Adrenal gland (tissue), 5 donors: ENCODE data around the gene ATXN1.

ENCODE experiments used
- POLR2A ChIP-seq, 2 donors: fragments of 450-650 bp; IDR thresholded peaks; one replicate each; pipeline ENCODE4 v1.6.1; 2017; ENCODE audit warnings: antibody characterized with exemption in 2 of 2, mild to moderate bottlenecking in 2 of 2, moderate library complexity in 1 of 2
- TF ChIP-seq, protein P1 (sequence below), 6 experiments: fragments of 450-650 bp in 4 of 6; fragments of 200-600 bp in 2 of 6; sonication (generic) in 1 of 6; IDR thresholded peaks; 1 replicate in 5 of 6; 2 replicates in 1 of 6; pipeline versions ENCODE4 v1.5.1 to v1.8.0; 2016 to 2021; ENCODE audit warnings: antibody characterized with exemption in 6 of 6, mild to moderate bottlenecking in 2 of 6, moderate library complexity in 1 of 6
- donor health status: DM: no; HTN: no; CAD: no.

DNA sequence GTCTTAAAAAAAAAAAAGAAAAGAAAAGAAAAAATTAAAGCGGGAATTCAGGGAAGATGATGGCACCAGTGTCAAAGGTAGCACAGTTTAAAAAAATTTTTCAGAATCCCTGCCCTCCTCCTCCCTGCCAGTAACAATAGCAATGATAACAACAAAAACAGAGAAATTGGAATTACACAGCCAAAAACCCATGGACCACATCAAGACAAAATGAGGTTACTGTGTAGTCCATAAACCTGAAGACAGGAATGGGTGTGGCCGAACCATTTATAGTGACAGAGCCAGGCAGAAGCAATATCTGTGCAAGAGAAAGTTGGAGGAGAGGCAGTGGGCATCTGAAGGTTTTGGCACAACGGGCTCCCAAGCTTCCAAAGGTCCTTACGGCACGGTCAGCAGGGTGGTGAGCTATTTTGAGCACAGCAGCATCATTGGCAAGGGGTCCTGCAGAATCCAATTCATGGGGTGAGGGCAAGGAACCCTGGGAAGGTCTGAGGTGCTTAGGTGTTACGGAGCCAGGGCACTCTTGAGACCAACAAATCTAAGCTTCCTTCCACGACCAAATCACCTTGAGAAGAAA is 320.5 kb downstream of the ATXN1 start:
- TF ChIP-seq, protein P1, sequence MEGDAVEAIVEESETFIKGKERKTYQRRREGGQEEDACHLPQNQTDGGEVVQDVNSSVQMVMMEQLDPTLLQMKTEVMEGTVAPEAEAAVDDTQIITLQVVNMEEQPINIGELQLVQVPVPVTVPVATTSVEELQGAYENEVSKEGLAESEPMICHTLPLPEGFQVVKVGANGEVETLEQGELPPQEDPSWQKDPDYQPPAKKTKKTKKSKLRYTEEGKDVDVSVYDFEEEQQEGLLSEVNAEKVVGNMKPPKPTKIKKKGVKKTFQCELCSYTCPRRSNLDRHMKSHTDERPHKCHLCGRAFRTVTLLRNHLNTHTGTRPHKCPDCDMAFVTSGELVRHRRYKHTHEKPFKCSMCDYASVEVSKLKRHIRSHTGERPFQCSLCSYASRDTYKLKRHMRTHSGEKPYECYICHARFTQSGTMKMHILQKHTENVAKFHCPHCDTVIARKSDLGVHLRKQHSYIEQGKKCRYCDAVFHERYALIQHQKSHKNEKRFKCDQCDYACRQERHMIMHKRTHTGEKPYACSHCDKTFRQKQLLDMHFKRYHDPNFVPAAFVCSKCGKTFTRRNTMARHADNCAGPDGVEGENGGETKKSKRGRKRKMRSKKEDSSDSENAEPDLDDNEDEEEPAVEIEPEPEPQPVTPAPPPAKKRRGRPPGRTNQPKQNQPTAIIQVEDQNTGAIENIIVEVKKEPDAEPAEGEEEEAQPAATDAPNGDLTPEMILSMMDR (IDR thresholded peaks at IDR 0.05): no peak
- no peak for TF ChIP-seq POLR2A (IDR thresholded peaks at IDR 0.05)
